IPS-18c (cell line): ENCODE data around the gene FNDC1.
"Not testable (repeated sequence)": the region's sequence is repeated elsewhere in the genome, so short reads cannot be mapped to it uniquely, and the experiment has no call there.

ENCODE experiments used
- H3K4me3 ChIP-seq: 2 replicates; pipeline ENCODE4 v1.7.0; 2013; ENCODE audit warnings: low read depth, mild to moderate bottlenecking, low read length, moderate library complexity; ENCODE audit not compliant: insufficient read depth
- H3K9me3 ChIP-seq: one replicate; pipeline ENCODE4 v1.6.1; 2013; ENCODE audit warnings: mild to moderate bottlenecking, low read length, moderate library complexity; ENCODE audit not compliant: control insufficient read depth, insufficient read depth

The FNDC1 gene

GRCh38 chr6:159267165-159267564 is 98.0 kb downstream of the FNDC1 start:
- Histone ChIP-seq H3K4me3 (no peak overlapping the region), H3K9me3 (no peaks in the 10 kb centered on the region)

- H3K9me3 ChIP-seq: no peaks in the 10 kb centered on the region
- no peak overlapping the region for H3K4me3 ChIP-seq
Measured at GRCh38 chr6:159268511-159268910, 99.3 kb downstream of the FNDC1 start.

GRCh38 chr6:159271257-159271656 is 102.1 kb downstream of the FNDC1 start:
- no peak overlapping the region for H3K4me3 ChIP-seq
- H3K9me3 ChIP-seq: no peaks in the 10 kb centered on the region

DNA sequence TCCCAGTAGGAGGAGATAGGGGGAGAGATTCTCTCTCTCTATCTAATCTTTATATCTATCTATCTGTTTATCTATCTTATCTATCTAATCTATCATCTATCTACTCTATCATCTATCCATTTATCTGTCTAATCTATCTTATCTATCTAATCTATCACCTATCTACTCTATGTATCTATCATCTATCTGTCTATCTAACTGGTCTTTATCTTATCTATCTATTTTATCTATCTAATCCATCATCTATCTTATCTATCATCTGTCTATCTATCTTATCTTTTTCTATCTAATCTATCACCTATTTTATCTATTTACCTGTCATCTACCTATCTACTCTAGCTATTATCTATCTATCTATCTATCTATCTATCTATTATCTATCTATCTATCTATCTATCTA is 109.4 kb downstream of the FNDC1 start:
- Histone ChIP-seq H3K4me3 (no peak overlapping the region), H3K9me3 (no peaks in the 10 kb centered on the region)

DNA sequence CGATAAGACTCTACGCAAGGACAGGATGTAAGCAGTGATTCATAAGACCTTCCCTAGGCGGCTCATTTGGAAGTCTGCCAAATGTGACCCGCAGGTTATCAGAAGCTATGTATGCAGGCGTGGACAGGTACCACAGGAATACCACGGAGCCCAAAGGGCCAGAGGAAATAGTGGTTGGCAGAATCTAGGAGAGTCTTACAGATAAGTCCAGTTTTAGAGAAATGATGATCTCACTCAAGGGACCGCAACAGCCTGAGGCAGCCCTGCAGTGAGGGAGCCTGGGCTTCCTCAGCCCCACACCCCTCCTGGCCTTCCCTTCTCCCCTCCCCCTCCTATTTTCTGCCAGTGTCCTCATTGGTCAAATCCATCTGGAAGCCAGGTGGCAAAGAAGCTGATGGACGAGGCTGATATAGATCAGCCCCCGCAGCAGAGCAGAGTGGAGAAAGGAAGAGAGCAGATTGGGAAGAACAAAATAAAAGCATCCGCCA is 110.6 kb downstream of the FNDC1 start:
- H3K9me3 ChIP-seq: no peaks in the 10 kb centered on the region
- no peak overlapping the region for H3K4me3 ChIP-seq

DNA sequence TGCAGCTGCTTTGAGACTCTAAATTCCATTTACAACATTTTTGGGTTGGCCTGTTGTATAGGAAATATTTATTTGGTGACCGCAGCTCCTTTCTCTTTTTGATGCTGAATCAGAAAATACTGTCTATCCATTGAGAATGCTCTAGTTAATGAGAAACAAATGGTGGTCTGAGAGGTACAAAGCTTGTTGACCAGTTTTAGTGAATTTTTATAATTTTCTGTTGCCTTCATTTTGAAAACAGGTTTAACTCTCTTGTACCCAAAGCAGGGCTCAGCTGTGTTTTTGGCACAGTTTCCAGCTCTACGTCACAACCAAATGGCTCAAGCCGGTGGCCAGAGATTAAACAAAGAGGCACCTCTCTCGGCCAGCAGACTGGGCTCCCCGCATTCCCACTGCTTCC is 113.2 kb downstream of the FNDC1 start:
- Histone ChIP-seq H3K4me3 (no peak overlapping the region), H3K9me3 (no peaks in the 10 kb centered on the region)

DNA sequence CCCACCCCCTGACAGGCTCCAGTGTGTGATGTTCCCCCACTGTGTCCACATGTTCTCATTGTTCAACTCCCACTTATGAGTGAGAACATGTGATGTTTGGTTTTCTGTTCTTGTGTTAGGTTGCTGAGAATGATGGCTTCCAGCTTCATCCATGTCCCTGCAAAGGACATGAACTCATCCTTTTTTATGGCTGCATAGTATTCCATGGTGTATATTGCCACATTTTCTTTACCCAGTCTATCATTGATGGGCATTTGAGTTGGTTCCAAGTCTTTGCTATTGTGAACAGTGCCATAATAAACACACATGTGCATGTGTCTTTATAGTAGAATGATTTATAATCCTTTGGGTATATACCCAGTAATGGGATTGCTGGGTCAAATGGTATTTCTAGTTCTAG is 115.5 kb downstream of the FNDC1 start:
- not testable (repeated sequence) for H3K9me3 ChIP-seq, H3K4me3 ChIP-seq

DNA sequence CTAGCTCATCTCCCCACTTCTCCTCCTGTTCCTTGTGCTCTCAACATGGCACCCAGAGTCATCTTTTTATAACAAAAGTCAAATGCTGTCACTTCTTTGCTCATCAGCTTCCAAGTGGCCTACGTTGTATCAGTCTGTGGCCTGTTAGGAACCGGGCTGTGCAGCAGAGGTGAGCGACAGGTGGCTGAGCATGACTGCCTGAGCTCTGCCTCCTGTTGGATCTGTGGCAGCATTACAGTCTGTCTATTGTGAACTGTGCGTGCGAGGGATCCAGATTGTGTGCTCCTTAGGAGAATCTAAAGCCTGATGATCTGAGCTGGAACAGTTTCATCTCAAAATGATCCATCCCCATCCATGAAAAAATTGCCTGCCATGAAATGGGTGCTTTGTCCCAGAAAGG is 129.6 kb downstream of the FNDC1 start:
- H3K9me3 ChIP-seq: peaks cover 4% of the 10 kb centered on the region
- H3K4me3 ChIP-seq: no peak overlapping the region

GRCh38 chr6:159299566-159299965 is 130.4 kb downstream of the FNDC1 start:
- Histone ChIP-seq H3K9me3 (peaks cover 4% of the 10 kb centered on the region), H3K4me3 (no peak overlapping the region)

GRCh38 chr6:159301277-159301676 is 132.1 kb downstream of the FNDC1 start:
- Histone ChIP-seq H3K4me3 (no peak overlapping the region), H3K9me3 (peaks cover 4% of the 10 kb centered on the region)

DNA sequence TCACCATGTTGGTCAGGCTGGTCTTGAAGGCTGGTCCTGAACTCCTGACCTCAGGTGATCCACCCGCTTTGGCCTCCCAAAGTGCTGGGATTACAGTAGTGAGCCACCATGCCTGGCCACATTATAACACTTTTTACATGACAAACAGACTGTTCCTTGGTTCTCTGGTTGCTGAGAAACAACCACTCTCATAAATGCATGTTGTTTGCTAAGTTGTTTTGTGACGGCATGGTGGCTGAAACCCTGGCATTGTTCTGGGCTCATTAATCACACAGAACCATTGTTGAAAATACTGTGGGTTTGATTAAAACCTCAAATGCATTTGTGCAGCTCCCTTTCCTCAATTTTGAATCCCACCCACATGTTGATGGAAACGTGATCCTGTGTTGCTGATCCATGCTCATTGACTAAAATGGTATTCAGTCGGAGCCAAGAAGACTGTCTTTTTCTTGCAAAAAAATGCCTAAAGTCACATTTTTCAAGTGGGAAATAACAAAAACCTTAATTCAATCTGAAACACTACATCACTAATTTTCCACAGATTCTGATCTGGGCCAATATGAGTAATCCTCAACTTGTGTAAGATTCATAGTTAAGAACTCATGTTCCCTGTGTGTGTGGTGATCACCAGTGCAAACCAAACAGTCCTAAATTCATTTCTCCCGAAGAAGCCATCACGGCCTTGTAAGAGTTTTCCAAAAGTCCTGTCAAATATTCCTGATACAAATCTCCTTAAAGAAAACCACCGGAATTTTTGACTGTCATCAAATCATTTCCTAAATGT is 132.8 kb downstream of the FNDC1 start:
- H3K9me3 ChIP-seq: peaks cover 4% of the 10 kb centered on the region
- H3K4me3 ChIP-seq: no peak overlapping the region

DNA sequence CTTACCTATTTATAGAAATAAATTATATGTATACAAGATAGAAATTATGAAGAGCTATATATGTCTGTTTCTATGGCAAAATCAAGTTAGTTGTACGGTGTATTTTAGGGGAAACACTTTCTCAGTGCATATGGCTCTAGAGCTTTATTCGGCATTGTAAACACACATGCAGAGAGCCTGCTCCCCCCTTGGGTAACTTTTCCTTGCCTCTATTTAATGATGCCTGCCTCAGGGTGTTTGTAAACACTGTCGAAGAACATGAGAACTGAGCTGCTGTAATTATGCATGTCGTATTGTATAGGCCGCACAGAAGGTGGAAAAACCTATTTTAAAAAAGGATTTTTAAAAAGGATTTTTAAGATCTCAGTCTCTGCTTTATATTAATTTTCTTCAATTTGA is 133.4 kb downstream of the FNDC1 start:
- Histone ChIP-seq H3K4me3 (no peak overlapping the region), H3K9me3 (peaks cover 4% of the 10 kb centered on the region)

- peaks cover 4% of the 10 kb centered on the region for H3K9me3 ChIP-seq
- no peak overlapping the region for H3K4me3 ChIP-seq
Measured at GRCh38 chr6:159303159-159303558, 134.0 kb downstream of the FNDC1 start.

- Histone ChIP-seq H3K9me3 (peaks cover under 1% of the 10 kb centered on the region), H3K4me3 (no peak overlapping the region)
Measured at GRCh38 chr6:159303784-159304183, 134.6 kb downstream of the FNDC1 start.

DNA sequence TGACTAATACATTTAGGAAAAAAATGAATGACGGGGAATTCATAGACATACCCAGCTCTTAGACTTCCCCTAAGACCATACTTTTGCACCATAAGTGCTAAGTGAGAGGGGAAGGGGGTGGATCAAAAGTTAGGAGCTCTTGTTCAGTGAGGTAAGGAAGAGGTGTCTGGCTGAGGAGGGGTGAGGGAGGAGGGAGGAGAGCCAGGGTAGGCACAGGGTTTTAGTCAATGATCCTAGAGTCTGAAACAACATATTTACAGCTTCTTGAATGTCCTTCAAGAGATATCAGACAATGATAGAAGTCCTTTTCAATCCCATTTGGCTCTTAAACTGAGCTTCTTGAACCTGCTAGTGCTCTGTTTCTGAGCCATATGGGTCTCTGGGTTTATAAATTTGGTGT is 135.4 kb downstream of the FNDC1 start:
- H3K9me3 ChIP-seq: no peaks in the 10 kb centered on the region
- H3K4me3 ChIP-seq: no peak overlapping the region

- Histone ChIP-seq H3K4me3 (no peak overlapping the region), H3K9me3 (no peaks in the 10 kb centered on the region)
Measured at GRCh38 chr6:159305159-159305558, 136.0 kb downstream of the FNDC1 start.

DNA sequence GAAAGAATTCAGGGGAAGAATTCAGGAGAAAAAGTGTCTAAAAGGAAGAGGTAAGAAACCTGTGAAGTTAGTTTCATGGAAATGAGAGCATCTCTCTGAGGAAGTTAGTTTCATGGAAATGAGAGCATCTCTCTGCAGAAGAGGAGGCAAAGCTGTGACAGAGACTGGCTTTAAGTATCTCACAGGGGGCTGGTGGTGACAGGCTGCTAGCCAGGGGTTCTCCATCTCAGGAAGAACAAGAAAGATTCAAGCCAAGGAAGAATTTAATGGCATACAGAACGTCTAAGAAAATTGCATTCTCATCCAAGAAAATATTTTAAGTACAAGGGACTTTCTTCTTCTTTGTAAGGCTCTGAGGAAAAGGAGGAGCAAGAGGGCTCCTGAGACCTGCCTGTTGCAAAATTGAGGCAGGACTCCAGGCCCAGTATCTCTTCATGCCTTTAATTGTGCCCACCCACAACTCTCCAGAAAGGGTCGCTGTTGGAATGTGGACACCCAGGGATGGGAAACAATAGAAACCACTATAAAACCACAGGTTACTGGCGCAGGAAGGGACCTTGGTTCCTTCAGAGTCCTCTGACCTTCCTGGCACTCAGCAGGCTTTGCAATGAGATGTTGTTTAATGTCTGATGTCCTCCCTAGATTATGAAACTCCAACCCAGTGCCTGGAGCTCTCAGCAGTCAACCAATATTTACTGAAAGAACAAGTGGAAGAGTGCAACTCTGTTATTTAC is 136.8 kb downstream of the FNDC1 start:
- Histone ChIP-seq H3K4me3 (no peak overlapping the region), H3K9me3 (no peaks in the 10 kb centered on the region)

GRCh38 chr6:159307246-159307790 is 138.1 kb downstream of the FNDC1 start:
- H3K9me3 ChIP-seq: no peaks in the 10 kb centered on the region

More at GRCh38 chr6:159307246-159307790, 138.1 kb downstream of the FNDC1 start:
- H3K4me3 ChIP-seq: no peak overlapping the region
